H9 (cell line): ENCODE results near the gene HIGD1B. TPM values are rescaled to one million over a fixed set of nuclear protein-coding genes. Genes with fewer than 3 reads are reported as not detected.

Experiments
- DNase-seq: peaks from one replicate; pipeline ENCODE4 v3.0.0-alpha.2; 2017
- H2AFZ ChIP-seq: one replicate; pipeline ENCODE4 v1.6.1; 2013; ENCODE audit warnings: mild to moderate bottlenecking, low read length, control low read depth, moderate library complexity
- H2AK5ac ChIP-seq: 2 replicates; pipeline ENCODE4 v1.6.1; 2013; ENCODE audit warnings: low read length, control low read depth, mixed read lengths; ENCODE audit not compliant: insufficient read length
- H2BK120ac ChIP-seq: one replicate; pipeline ENCODE4 v1.6.1; 2013; ENCODE audit warnings: low read depth, mild to moderate bottlenecking, low read length, control low read depth, inconsistent platforms; ENCODE audit not compliant: poor library complexity, severe bottlenecking
- H2BK12ac ChIP-seq: 2 replicates; pipeline ENCODE4 v1.6.1; 2013; ENCODE audit warnings: low read length, control low read depth, mixed read lengths, low read depth; ENCODE audit not compliant: insufficient read length
- H2BK15ac ChIP-seq: 2 replicates; pipeline ENCODE4 v1.6.1; 2013; ENCODE audit warnings: low read depth, low read length, control low read depth
- H2BK20ac ChIP-seq: one replicate; pipeline ENCODE4 v1.6.1; 2013; ENCODE audit warnings: low read depth, mild to moderate bottlenecking, low read length, control low read depth, inconsistent platforms; ENCODE audit not compliant: poor library complexity, severe bottlenecking
- H2BK5ac ChIP-seq: 2 replicates; pipeline ENCODE4 v1.6.1; 2013; ENCODE audit warnings: low read length, control low read depth, mixed read lengths; ENCODE audit not compliant: insufficient read length
- H3K14ac ChIP-seq: 2 replicates; pipeline ENCODE4 v1.6.1; 2013; ENCODE audit warnings: low read length, control low read depth; ENCODE audit not compliant: insufficient read depth
- H3K18ac ChIP-seq: 2 replicates; pipeline ENCODE4 v1.6.1; 2013; ENCODE audit warnings: low read depth, mild to moderate bottlenecking, mixed read lengths, low read length, control low read depth; ENCODE audit not compliant: insufficient read length
- H3K23ac ChIP-seq: 2 replicates; pipeline ENCODE4 v1.6.1; 2013; ENCODE audit warnings: low read length, control low read depth, mixed read lengths, low read depth; ENCODE audit not compliant: insufficient read length
- H3K23me2 ChIP-seq: 2 replicates; pipeline ENCODE4 v1.6.1; 2013; ENCODE audit warnings: low read depth, mild to moderate bottlenecking, mixed read lengths, low read length, control low read depth; ENCODE audit not compliant: insufficient read length, poor library complexity, severe bottlenecking
- H3K27ac ChIP-seq: 2 replicates; pipeline ENCODE4 v1.5.1; 2013; ENCODE audit warnings: low read length, control low read depth, mixed read lengths, low read depth; ENCODE audit not compliant: insufficient read length
- H3K27me3 ChIP-seq: 2 replicates; pipeline ENCODE4 v1.6.1; 2013; ENCODE audit warnings: low read length, control low read depth, inconsistent platforms; ENCODE audit not compliant: insufficient read depth
- H3K4ac ChIP-seq: 2 replicates; pipeline ENCODE4 v1.6.1; 2013; ENCODE audit warnings: low read depth, mild to moderate bottlenecking, control low read depth, inconsistent platforms, low read length, moderate library complexity
- H3K4me1 ChIP-seq: 2 replicates; pipeline ENCODE4 v1.6.1; 2013; ENCODE audit warnings: low read length, control low read depth, inconsistent platforms; ENCODE audit not compliant: insufficient read depth
- H3K4me2 ChIP-seq: 2 replicates; pipeline ENCODE4 v1.6.1; 2013; ENCODE audit warnings: low read length, control low read depth, mixed read lengths; ENCODE audit not compliant: insufficient read length, insufficient read depth
- H3K56ac ChIP-seq: 2 replicates; pipeline ENCODE4 v1.6.1; 2013; ENCODE audit warnings: low read depth, mild to moderate bottlenecking, mixed read lengths, low read length, control low read depth; ENCODE audit not compliant: insufficient read length
- H3K79me1 ChIP-seq: 2 replicates; pipeline ENCODE4 v1.6.1; 2013; ENCODE audit warnings: low read depth, mild to moderate bottlenecking, moderate library complexity, low read length, control low read depth, inconsistent platforms; ENCODE audit not compliant: insufficient read depth, poor library complexity, severe bottlenecking
- H3K79me2 ChIP-seq: 2 replicates; pipeline ENCODE4 v1.6.1; 2013; ENCODE audit warnings: low read length, control low read depth, inconsistent platforms; ENCODE audit not compliant: insufficient read depth
- H3K9ac ChIP-seq: 2 replicates; pipeline ENCODE4 v1.6.1; 2013; ENCODE audit warnings: low read length, control low read depth, mixed read lengths; ENCODE audit not compliant: insufficient read length; ENCODE audit errors: extremely low read depth
- H3K9me3 ChIP-seq: one replicate; pipeline ENCODE4 v1.6.1; 2013; ENCODE audit warnings: low read depth, low read length, inconsistent platforms; ENCODE audit not compliant: control insufficient read depth
- H3T11ph ChIP-seq: one replicate; pipeline ENCODE4 v1.6.1; 2013; ENCODE audit warnings: mild to moderate bottlenecking, low read length, control low read depth, inconsistent platforms
- H4K20me1 ChIP-seq: one replicate; pipeline ENCODE4 v1.6.1; 2013; ENCODE audit not compliant: control insufficient read depth, insufficient read length, insufficient read depth
- H4K5ac ChIP-seq: 2 replicates; pipeline ENCODE4 v1.6.1; 2013; ENCODE audit warnings: low read depth, mild to moderate bottlenecking, mixed read lengths, low read length, control low read depth; ENCODE audit not compliant: insufficient read length
- H4K8ac ChIP-seq: replicated peaks from 2 replicates; pipeline ENCODE4 v1.6.1; 2013; ENCODE audit warnings: low read length, control low read depth, mixed read lengths, low read depth; ENCODE audit not compliant: insufficient read length
- H4K91ac ChIP-seq: 2 replicates; pipeline ENCODE4 v1.6.1; 2013; ENCODE audit warnings: low read depth, mild to moderate bottlenecking, moderate library complexity, mixed read lengths, low read length, control low read depth; ENCODE audit not compliant: insufficient read length
- H3K27ac Mint-ChIP-seq, 3 experiments: 2 replicates in 2 of 3; 3 replicates in 1 of 3; pipeline ENCODE4 v1.8.0; 2020 to 2021; ENCODE audit warnings: mixed read lengths in 3 of 3, mild to moderate bottlenecking in 1 of 3, moderate library complexity in 1 of 3
- H3K27me3 Mint-ChIP-seq: 2 replicates; pipeline ENCODE4 v1.8.0; 2021; ENCODE audit warnings: low read depth, mild to moderate bottlenecking, moderate library complexity, mixed read lengths
- H3K36me3 Mint-ChIP-seq, 3 experiments: 2 replicates in 2 of 3; 3 replicates in 1 of 3; pipeline ENCODE4 v1.8.0; 2020 to 2021; ENCODE audit warnings: low read depth in 3 of 3, mixed read lengths in 3 of 3; ENCODE audit not compliant: insufficient read depth in 1 of 3
- H3K4me1 Mint-ChIP-seq, 2 experiments: 2 replicates each; pipeline ENCODE4 v1.8.0; 2020; ENCODE audit warnings: mixed read lengths in 2 of 2
- H3K4me3 Mint-ChIP-seq, 2 experiments: 2 replicates in 1 of 2; 3 replicates in 1 of 2; pipeline ENCODE4 v1.8.0; 2020 to 2021; ENCODE audit warnings: mild to moderate bottlenecking in 2 of 2, mixed read lengths in 2 of 2, moderate library complexity in 1 of 2
- H3K9me3 Mint-ChIP-seq, 2 experiments: 2 replicates in 1 of 2; 3 replicates in 1 of 2; pipeline ENCODE4 v1.8.0; 2020; ENCODE audit warnings: mild to moderate bottlenecking in 2 of 2, mixed read lengths in 2 of 2, moderate library complexity in 1 of 2
- CTCF ChIP-seq: fragments of 200-600 bp; sonication (generic); conservative IDR thresholded peaks from 3 replicates; pipeline ENCODE4 v1.8.0; 2021; ENCODE audit warnings: antibody characterized with exemption, mild to moderate bottlenecking
- WGBS: extraction: QIAGEN DNeasy Blood & Tissue Kit; methylation state at CpG from one replicate; pipeline ENCODE4 v1.1.7; 2013; ENCODE audit warnings: missing lambda C conversion rate, low lambda C conversion rate, mixed read lengths; ENCODE audit not compliant: insufficient read length; ENCODE audit errors: extremely low coverage; 5-methylcytosine and 5-hydroxymethylcytosine counted together
- total RNA-seq: library from RNA; stranded (reverse); gene quantifications from 2 replicates; pipeline ENCODE4 v1.2.1, GENCODE V29; 2021

HIGD1B gene
- total RNA-seq, 1 experiment from 2014 or later, result not detected

- Histone ChIP-seq H3K27me3 (no peaks in the 10 kb centered on the region), H3K56ac (no peak within 1 kb of the TSS), H2BK15ac (no peak within 1 kb of the TSS; the same call in 1 of the 2 replicates), H4K5ac (no peak within 1 kb of the TSS), H3K4me2 (peak within 1 kb of the TSS; percentile 81), H2AFZ (no peak within 1 kb of the TSS), H3K23ac (no peak within 1 kb of the TSS), H4K20me1 (no peaks in the 10 kb centered on the region), H3K4ac (no peak within 1 kb of the TSS; the same call in 1 of the 2 replicates), H3K4me1 (no peaks in the 10 kb centered on the region; the same call in 1 of the 2 replicates), H2BK20ac (no peak within 1 kb of the TSS), H3K79me1 (no peaks in the 10 kb centered on the region), H4K8ac (no peak within 1 kb of the TSS), H3K9me3 (no peaks in the 10 kb centered on the region), H3K9ac (peak within 1 kb of the TSS; percentile 90), H3K23me2 (peaks cover 8% of the 10 kb centered on the region), H2AK5ac (peak within 1 kb of the TSS; percentile 86), H2BK5ac (no peak within 1 kb of the TSS), H3K14ac (peak within 1 kb of the TSS; percentile 87), H3K18ac (peak within 1 kb of the TSS; percentile 60), H3K79me2 (peaks cover 37% of the 10 kb centered on the region; the same call in 1 of the 2 replicates), H3T11ph (no peak within 1 kb of the TSS), H2BK12ac (no peak within 1 kb of the TSS), H3K27ac (peak within 1 kb of the TSS; percentile 84), H4K91ac (no peak within 1 kb of the TSS), H2BK120ac (peak within 1 kb of the TSS; percentile 1)
- Mint-ChIP-seq H3K27me3 (peaks cover 3% of the 10 kb centered on the region), H3K27ac (peak within 1 kb of the TSS; percentile 78 to 100 (median 78)), H3K4me1 (peaks cover 27 to 42% of the 10 kb centered on the region in 2 experiments), H3K9me3 (peaks cover 0 to 7% of the 10 kb centered on the region in 2 experiments; a peak in 3 of 5 replicates), H3K4me3 (peak within 1 kb of the TSS; percentile 84 to 97), H3K36me3 (peaks cover 0 to 8% (median 0%) of the 10 kb centered on the region in 3 experiments; a peak in 2 of 7 replicates)
- no CpG with 5 or more reads among the region's 123 CpGs for WGBS
- peak; percentile 58 for DNase-seq
- no peak for TF ChIP-seq CTCF
Observed at GRCh38 chr17:44829523-44830358, 17.9 kb upstream of the HIGD1B start, which contains the start of gene GJC1. TSS of gene GJC1 (minus strand) at chr17:44830287. CDS start at chr17:44805817, 24,470 bp downstream.
